ENCODE data around the gene ZNF462.

ZNF462 gene

DNA sequence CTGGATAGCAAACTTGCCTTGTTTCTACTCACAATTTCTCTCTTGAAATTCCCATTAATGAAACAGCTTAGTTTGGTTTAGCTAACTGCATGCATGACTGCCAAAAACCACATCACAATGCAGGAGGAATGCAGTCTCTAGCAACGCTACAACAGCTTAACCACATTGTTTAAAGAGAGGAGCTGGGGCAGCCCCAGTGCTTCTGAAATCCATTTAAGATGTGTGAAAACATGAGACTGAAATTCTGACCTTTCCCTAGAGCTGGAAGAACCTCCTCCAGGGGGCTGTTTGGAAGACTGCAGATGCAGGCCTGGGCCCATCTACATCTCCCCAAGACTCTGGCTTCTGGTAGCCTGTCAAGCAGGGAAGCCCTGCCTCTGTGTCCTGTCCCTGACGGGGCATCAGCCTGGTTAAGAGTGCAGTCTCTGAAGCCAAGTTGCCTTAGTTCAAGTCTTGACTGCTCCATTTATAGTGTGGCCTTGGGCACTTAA is 157.1 kb downstream of the ZNF462 start:
- DNase-seq (ENCODE audit: low read depth), result no peak
- TF ChIP-seq POLR2A (IDR thresholded peaks at IDR 0.05; ENCODE audit: extremely low read depth, insufficient read length) (no peak), MYC (IDR thresholded peaks at IDR 0.05; ENCODE audit: low read depth, low read length) (no peak), CTCF (IDR thresholded peaks at IDR 0.05; ENCODE audit: low read depth, low read length) (no peak)
- TF ChIP-seq, protein P1, sequence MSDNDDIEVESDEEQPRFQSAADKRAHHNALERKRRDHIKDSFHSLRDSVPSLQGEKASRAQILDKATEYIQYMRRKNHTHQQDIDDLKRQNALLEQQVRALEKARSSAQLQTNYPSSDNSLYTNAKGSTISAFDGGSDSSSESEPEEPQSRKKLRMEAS (IDR thresholded peaks at IDR 0.05; ENCODE audit: low read depth, low read length), result no peak
- H3K4me3 ChIP-seq (ENCODE audit: low read depth, low read length), result no peak overlapping the region

DNA sequence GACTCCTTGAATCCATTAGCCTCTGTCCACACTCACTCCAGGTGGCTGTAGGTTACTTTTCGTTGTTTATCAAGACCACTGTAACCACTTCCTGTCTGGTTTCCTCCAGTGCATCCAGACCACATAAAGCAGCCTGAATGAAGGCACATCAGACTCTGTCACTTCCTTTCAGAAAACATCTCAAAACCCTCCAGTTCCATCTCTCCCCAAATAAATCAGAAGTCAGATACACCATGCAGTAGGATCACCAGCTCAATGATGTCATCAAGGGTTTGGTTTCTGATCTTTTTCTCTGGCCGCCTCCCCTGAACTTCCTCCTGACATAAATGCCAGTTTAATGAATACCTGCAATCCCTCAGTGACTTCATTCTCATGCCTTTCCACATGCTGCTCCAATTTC is 161.2 kb downstream of the ZNF462 start:
- DNase-seq (ENCODE audit: low read depth), result peak; percentile 23
- TF ChIP-seq, protein P1 (IDR thresholded peaks at IDR 0.05; ENCODE audit: low read depth, low read length), result no peak
- TF ChIP-seq CTCF (IDR thresholded peaks at IDR 0.05; ENCODE audit: low read depth, low read length), result no peak
- no peak for TF ChIP-seq MYC (IDR thresholded peaks at IDR 0.05; ENCODE audit: low read depth, low read length)
- no peak for TF ChIP-seq POLR2A (IDR thresholded peaks at IDR 0.05; ENCODE audit: extremely low read depth, insufficient read length)
- H3K4me3 ChIP-seq (ENCODE audit: low read depth, low read length), result no peak overlapping the region

DNA sequence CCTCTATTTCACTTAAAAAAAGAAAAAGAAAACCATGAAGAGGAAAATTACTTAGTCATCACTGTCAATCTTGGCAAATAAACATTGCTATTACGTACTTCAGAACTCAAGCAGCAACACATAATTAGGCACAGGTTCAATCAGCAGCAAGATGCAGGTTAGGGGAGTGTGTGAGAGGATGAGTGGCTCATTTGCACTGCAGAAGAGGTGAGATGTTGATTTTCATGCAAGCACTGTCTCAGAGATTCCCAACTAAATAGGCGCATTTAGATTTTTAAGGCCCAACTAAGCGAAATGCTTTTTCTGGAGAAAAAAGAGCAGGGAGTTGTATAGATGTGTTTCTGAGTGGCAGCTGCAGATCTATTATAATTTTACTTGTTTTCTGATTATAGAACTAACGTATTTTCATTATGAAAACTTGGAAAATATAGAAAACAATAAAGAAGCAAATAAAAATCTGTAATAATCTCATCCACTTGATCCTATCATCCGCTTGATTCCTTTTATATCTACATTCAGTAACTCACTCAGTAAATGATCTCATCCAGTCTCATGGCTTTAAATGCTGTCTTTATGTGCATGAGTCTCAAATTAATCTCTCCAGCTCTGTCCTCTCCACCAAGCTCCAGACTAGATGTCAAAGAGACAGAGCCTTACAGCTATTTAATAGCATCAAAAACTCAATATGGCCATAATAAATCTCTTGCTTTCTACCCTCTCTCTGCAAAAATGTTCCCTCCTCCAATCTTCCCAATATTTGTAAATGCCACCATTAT is 162.5 kb downstream of the ZNF462 start:
- H3K4me3 ChIP-seq (ENCODE audit: low read depth, low read length), result no peak overlapping the region
- DNase-seq (ENCODE audit: low read depth), result no peak
- TF ChIP-seq POLR2A (IDR thresholded peaks at IDR 0.05; ENCODE audit: extremely low read depth, insufficient read length) (no peak), CTCF (IDR thresholded peaks at IDR 0.05; ENCODE audit: low read depth, low read length) (no peak), MYC (IDR thresholded peaks at IDR 0.05; ENCODE audit: low read depth, low read length) (no peak)
- TF ChIP-seq, protein P1 (IDR thresholded peaks at IDR 0.05; ENCODE audit: low read depth, low read length), result no peak

DNA sequence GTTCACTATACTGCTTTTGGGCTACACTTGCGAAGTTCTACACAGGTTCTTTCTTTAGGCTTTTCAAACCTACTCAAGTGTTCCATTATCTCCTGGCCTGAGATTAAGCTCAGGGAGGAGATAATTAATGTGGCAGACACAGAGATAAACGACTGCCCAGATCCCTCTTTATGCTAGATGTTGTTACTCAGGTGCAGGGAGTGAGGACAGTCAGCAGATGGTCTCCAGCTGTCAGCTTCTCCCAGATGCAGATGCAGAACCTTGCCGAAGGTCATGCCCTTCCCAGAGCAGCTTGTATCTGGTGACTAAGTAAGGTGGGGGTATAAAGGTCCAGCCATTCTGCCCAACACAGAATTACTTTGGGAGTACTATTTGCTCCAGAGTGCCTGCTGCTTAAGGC is 166.2 kb downstream of the ZNF462 start:
- DNase-seq (ENCODE audit: low read depth), result no peak
- no peak overlapping the region for H3K4me3 ChIP-seq (ENCODE audit: low read depth, low read length)
- TF ChIP-seq MYC (IDR thresholded peaks at IDR 0.05; ENCODE audit: low read depth, low read length), result no peak
- no peak for TF ChIP-seq POLR2A (IDR thresholded peaks at IDR 0.05; ENCODE audit: extremely low read depth, insufficient read length)
- no peak for TF ChIP-seq CTCF (IDR thresholded peaks at IDR 0.05; ENCODE audit: low read depth, low read length)
- TF ChIP-seq, protein P1 (IDR thresholded peaks at IDR 0.05; ENCODE audit: low read depth, low read length), result no peak

DNA sequence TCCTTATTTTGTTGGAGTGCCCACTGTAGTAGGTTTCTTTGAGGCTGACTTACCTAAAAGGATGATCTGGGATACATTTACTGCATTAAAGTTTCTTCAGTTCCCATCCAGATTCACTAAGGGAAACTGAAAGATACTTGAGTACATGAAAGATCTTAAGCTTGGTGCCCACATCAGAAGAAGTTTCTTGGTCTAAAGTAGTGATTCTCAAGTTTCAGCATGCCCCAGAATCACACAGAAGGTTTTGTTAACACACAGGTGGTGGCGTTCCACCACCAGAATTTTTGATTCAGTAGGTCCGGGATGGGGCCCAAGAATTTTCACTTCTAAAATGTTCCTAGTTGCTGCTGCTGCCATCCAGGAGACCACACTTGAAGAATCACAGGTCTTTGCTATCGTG is 171.0 kb downstream of the ZNF462 start:
- DNase-seq (ENCODE audit: low read depth), result no peak
- TF ChIP-seq CTCF (IDR thresholded peaks at IDR 0.05; ENCODE audit: low read depth, low read length) (no peak), POLR2A (IDR thresholded peaks at IDR 0.05; ENCODE audit: extremely low read depth, insufficient read length) (no peak), MYC (IDR thresholded peaks at IDR 0.05; ENCODE audit: low read depth, low read length) (no peak)
- TF ChIP-seq, protein P1 (IDR thresholded peaks at IDR 0.05; ENCODE audit: low read depth, low read length), result no peak
- no peak overlapping the region for H3K4me3 ChIP-seq (ENCODE audit: low read depth, low read length)

Measured in NB4 (cell line).